HEK293T (cell line): Measurements from ENCODE around the gene TMCC2.

Source experiments
- CTCF ChIA-PET: fragments of 350-600 bp; formaldehyde crosslinking; extraction: SDS; loops from one replicate; lab custom pipeline; 2021; ENCODE audit warnings: antibody characterized with exemption, inconsistent platforms; lab: Yijun Ruan, JAX
- POLR2A ChIA-PET: fragments of 350-600 bp; formaldehyde crosslinking; extraction: SDS; loops from one replicate; lab custom pipeline; 2020; ENCODE audit warnings: antibody characterized with exemption, inconsistent platforms; lab: Yijun Ruan, JAX
- DNase-seq: peaks from one replicate; pipeline ENCODE4 v3.0.0; 2012; ENCODE audit warnings: mixed read lengths; ENCODE audit errors: extremely low spot score
- ARNT ChIP-seq: fragments of 450-650 bp; IDR thresholded peaks from 2 replicates; pipeline ENCODE4 v1.6.1; 2017; ENCODE audit warnings: mild to moderate bottlenecking
- BHLHE40 ChIP-seq: fragments of 450-650 bp; IDR thresholded peaks from 2 replicates; pipeline ENCODE4 v1.6.1; 2016; ENCODE audit warnings: mild to moderate bottlenecking, moderate library complexity, borderline replicate concordance
- CTBP1 ChIP-seq: fragments of 450-650 bp; IDR thresholded peaks from 2 replicates; pipeline ENCODE4 v1.6.1; 2016; ENCODE audit warnings: borderline replicate concordance
- ELF4 ChIP-seq: fragments of 450-650 bp; IDR thresholded peaks from 2 replicates; pipeline ENCODE4 v1.6.1; 2017; ENCODE audit warnings: antibody characterized with exemption
- FOXA1 ChIP-seq: fragments of 450-650 bp; IDR thresholded peaks from 2 replicates; pipeline ENCODE4 v1.6.1; 2016; ENCODE audit warnings: mild to moderate bottlenecking
- FOXK2 ChIP-seq: fragments of 450-650 bp; IDR thresholded peaks from 2 replicates; pipeline ENCODE4 v1.6.1; 2016; ENCODE audit warnings: mild to moderate bottlenecking
- FOXM1 ChIP-seq: fragments of 450-650 bp; IDR thresholded peaks from 2 replicates; pipeline ENCODE4 v1.6.1; 2017; ENCODE audit warnings: mild to moderate bottlenecking, borderline replicate concordance
- HDGF ChIP-seq: fragments of 450-650 bp; IDR thresholded peaks from 2 replicates; pipeline ENCODE4 v1.6.1; 2017; ENCODE audit warnings: antibody characterized with exemption, borderline replicate concordance
- L3MBTL2 ChIP-seq: fragments of 450-650 bp; conservative IDR thresholded peaks from 2 replicates; pipeline ENCODE4 v1.6.1; 2016; ENCODE audit warnings: mild to moderate bottlenecking
- LEF1 ChIP-seq: fragments of 450-650 bp; IDR thresholded peaks from 2 replicates; pipeline ENCODE4 v1.6.1; 2017; ENCODE audit warnings: mild to moderate bottlenecking, borderline replicate concordance
- NFRKB ChIP-seq: fragments of 450-650 bp; IDR thresholded peaks from 2 replicates; pipeline ENCODE4 v1.6.1; 2016; ENCODE audit warnings: mild to moderate bottlenecking, moderate library complexity
- PKNOX1 ChIP-seq: fragments of 450-650 bp; IDR thresholded peaks from 2 replicates; pipeline ENCODE4 v1.6.1; 2016
- SP1 ChIP-seq: fragments of 450-650 bp; IDR thresholded peaks from 2 replicates; pipeline ENCODE4 v1.6.1; 2017
- SUZ12 ChIP-seq: fragments of 450-650 bp; IDR thresholded peaks from 2 replicates; pipeline ENCODE4 v1.6.1; 2016; ENCODE audit warnings: mild to moderate bottlenecking
- TARDBP ChIP-seq: fragments of 450-650 bp; IDR thresholded peaks from 2 replicates; pipeline ENCODE4 v1.6.1; 2016
- ZNF384 ChIP-seq: fragments of 450-650 bp; IDR thresholded peaks from 2 replicates; pipeline ENCODE4 v1.6.1; 2016

TMCC2 gene

GRCh38 chr1:205304046-205304694 lies 76.4 kb downstream of the TMCC2 start:
- ChIA-PET CTCF (interaction anchor here (1.1 kb wide), 1 partner anchor 242 kb away, joined by 3 read pairs; no protein-coding TSS in a partner anchor), POLR2A (no interaction called here)
- TF ChIP-seq ARNT (no peak), SP1 (no peak), CTBP1 (no peak), HDGF (no peak), FOXM1 (no peak), L3MBTL2 (no peak), NFRKB (no peak), SUZ12 (no peak), ELF4 (no peak), FOXA1 (no peak), FOXK2 (no peak), ZNF384 (no peak), TARDBP (no peak), LEF1 (no peak), PKNOX1 (no peak), BHLHE40 (no peak)
- DNase-seq = no peak

- DNase-seq = no peak
- TF ChIP-seq ARNT (no peak), FOXK2 (no peak), HDGF (no peak)
- ChIA-PET POLR2A (no interaction called here), CTCF (interaction anchor here (1.1 kb wide), 1 partner anchor 243 kb away, joined by 3 read pairs; no protein-coding TSS in a partner anchor)
Measured at GRCh38 chr1:205304695-205305070, 76.9 kb downstream of the TMCC2 start.

DNA sequence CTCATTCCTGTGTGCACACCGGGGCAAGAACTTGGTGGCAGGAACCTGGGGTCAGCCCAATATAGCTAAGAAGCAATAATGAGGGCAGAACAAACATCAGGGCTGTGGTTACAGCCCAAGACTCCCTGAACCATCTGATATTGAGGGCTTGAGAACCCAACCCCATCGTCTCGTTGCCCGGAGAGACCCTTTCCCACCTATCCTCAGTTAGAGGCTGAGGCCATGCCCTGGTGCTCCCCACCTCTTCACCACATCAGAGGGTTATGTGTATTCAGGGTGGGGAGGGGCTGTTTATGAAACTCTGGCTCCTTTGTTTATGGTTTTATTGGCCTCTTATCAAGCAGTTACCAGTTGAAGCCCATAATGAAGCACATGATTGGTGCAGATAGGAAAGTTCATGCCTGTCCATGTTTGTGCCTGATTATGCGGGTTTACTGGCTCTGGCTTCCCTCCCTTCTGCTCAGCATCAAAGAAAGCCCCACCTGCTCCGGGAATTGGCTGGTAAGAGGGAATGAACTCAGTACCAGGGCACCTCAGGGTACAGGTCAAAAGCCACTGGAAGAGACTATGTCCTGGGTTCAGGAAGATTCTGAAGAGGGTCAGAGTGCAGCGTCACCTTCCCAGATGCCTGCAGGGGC lies 79.3 kb downstream of the TMCC2 start:
- CTCF ChIA-PET = no interaction called here
- POLR2A ChIA-PET = no interaction called here
- no peak for TF ChIP-seq FOXA1
- TF ChIP-seq CTBP1 = no peak
- TF ChIP-seq ELF4 = no peak
- no peak for TF ChIP-seq NFRKB
- TF ChIP-seq L3MBTL2 = no peak
- no peak for TF ChIP-seq ARNT
- no peak for TF ChIP-seq SUZ12
- TF ChIP-seq LEF1 = no peak
- TF ChIP-seq FOXK2 = no peak
- TF ChIP-seq HDGF = no peak
- TF ChIP-seq TARDBP = no peak
- TF ChIP-seq FOXM1 = no peak
- no peak for TF ChIP-seq BHLHE40
- TF ChIP-seq ZNF384 = no peak
- no peak for TF ChIP-seq SP1
- no peak for DNase-seq

DNA sequence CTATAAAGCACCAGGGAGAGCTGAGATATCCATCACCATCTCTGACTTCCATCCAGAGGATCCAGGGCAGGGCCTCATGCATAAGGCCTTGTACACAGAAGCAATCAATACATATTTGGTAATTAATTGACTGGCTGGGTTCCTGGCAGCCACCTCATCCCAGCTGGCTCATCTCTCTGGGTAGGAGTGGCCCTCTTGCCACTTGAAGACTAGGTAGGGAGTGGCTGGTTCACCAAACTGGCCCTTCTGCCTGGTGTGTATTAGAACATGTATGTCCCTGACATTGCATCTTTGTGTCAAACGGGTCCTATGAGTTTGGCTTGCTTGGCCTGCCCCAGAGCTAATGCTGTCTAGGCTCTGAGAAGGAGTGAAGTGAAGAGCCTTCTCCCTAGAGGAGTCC lies 82.0 kb downstream of the TMCC2 start:
- ChIA-PET POLR2A (interaction anchor here (1.0 kb wide), 1 partner anchor 22 kb away, joined by 3 read pairs; no protein-coding TSS in a partner anchor), CTCF (no interaction called here)
- no peak for DNase-seq
- TF ChIP-seq LEF1 = no peak
- TF ChIP-seq SUZ12 = no peak
- TF ChIP-seq CTBP1 = no peak
- no peak for TF ChIP-seq ELF4
- TF ChIP-seq PKNOX1 = no peak
- TF ChIP-seq FOXK2 = no peak

- TF ChIP-seq PKNOX1 = no peak
- no peak for TF ChIP-seq BHLHE40
- ChIA-PET POLR2A (no interaction called here), CTCF (no interaction called here)
- no peak for DNase-seq
Measured at GRCh38 chr1:205310976-205311704, 83.4 kb downstream of the TMCC2 start.

- TF ChIP-seq LEF1 = no peak
- POLR2A ChIA-PET = no interaction called here
- CTCF ChIA-PET = no interaction called here
- DNase-seq = no peak
Measured at GRCh38 chr1:205312866-205313562, 85.3 kb downstream of the TMCC2 start.
